Ureter (tissue), 1 donor: Measurements from ENCODE around the gene MYOF. TPM values are rescaled to one million over a fixed set of nuclear protein-coding genes. Genes with fewer than 3 reads are reported as not detected.

ENCODE experiments used
- DNase-seq: peaks from one replicate; pipeline ENCODE4 v3.0.0-alpha.2; 2020; ENCODE audit warnings: low spot score
- total RNA-seq: library from RNA; stranded (reverse); gene quantifications from one replicate; pipeline ENCODE4 v1.2.4, GENCODE V29; 2023
- donor health status: DM: yes; HTN: yes; CAD: no.

MYOF gene, protein sequence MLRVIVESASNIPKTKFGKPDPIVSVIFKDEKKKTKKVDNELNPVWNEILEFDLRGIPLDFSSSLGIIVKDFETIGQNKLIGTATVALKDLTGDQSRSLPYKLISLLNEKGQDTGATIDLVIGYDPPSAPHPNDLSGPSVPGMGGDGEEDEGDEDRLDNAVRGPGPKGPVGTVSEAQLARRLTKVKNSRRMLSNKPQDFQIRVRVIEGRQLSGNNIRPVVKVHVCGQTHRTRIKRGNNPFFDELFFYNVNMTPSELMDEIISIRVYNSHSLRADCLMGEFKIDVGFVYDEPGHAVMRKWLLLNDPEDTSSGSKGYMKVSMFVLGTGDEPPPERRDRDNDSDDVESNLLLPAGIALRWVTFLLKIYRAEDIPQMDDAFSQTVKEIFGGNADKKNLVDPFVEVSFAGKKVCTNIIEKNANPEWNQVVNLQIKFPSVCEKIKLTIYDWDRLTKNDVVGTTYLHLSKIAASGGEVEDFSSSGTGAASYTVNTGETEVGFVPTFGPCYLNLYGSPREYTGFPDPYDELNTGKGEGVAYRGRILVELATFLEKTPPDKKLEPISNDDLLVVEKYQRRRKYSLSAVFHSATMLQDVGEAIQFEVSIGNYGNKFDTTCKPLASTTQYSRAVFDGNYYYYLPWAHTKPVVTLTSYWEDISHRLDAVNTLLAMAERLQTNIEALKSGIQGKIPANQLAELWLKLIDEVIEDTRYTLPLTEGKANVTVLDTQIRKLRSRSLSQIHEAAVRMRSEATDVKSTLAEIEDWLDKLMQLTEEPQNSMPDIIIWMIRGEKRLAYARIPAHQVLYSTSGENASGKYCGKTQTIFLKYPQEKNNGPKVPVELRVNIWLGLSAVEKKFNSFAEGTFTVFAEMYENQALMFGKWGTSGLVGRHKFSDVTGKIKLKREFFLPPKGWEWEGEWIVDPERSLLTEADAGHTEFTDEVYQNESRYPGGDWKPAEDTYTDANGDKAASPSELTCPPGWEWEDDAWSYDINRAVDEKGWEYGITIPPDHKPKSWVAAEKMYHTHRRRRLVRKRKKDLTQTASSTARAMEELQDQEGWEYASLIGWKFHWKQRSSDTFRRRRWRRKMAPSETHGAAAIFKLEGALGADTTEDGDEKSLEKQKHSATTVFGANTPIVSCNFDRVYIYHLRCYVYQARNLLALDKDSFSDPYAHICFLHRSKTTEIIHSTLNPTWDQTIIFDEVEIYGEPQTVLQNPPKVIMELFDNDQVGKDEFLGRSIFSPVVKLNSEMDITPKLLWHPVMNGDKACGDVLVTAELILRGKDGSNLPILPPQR (N-terminal part only)
- 339 TPM for total RNA-seq

DNA sequence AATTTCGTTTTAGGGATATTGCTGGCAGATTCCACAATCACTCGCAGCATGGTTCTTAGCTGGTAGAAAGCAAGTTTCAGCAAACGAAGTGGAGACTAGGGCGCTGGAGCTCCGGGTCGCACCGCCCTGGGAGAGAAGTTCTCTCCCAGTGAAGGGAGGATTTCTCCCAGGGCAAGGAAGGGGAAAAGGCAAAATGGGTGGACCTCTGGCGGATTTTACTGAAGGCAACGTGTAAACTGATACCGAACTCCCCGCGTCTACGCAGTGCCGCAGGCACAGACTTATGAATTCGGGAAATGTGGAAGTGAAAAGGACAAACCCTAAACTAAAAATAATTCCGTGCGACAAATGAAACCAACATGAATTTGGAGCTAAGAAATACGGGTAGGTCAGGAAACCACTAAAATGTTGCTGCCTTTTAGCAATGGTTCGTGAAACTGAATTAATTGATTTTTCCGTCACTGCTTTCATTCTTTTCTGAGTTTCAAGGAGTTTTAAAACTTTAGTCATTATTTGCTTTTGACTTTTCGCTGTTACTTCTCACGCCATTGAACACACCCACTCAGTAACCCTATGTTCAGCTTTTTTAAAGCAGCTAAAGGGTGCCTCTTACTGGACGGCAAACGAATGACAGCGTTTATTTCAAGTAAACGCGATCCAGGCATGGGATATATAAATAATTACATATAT lies at the start of gene MYOF:
Gene MYOF, minus strand, starts transcription at position 190 of the 690 bp plus-strand sequence. Its CDS starts 140 bp downstream, at position 50.
- peak; percentile 73 for DNase-seq

DNA sequence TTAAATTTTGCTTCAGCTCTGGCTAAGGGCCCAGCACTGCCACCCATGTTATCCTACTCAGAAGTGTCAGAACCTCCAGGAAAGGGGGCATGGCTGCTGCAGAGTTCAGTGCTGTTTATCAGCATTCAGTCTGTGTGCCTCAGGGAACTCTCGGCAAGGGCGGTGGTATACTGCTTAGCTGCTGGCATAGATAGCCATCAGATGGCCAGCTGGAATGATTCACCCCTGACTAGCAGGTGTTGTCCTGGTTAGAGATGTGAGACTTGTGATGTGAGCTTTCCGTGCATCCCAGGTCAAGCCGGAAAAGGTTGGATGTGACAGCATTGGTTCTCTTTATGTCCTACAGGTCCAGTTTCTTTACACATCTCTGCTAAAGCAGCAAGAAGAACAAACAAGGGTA lies 36.4 kb upstream of the MYOF start:
- no peak for DNase-seq

DNA sequence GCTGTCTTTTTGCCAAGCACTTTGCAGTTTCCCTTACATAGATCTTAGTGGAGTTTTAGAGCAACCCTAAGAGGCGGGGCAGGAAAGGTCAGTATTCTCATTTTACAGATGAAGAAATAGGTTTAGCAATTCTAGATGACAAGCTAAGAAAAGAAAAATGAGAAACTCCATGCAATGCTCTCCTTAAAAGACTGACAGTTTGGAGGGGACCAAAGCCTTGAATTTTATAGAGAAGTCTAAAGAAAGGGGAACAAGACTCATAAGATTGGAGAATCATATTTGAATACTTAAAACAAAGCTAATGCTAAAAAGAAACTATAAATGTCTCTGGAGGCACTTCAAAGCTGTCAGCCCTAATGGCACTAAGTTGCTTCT lies 33.9 kb upstream of the MYOF start:
- no peak for DNase-seq

DNA sequence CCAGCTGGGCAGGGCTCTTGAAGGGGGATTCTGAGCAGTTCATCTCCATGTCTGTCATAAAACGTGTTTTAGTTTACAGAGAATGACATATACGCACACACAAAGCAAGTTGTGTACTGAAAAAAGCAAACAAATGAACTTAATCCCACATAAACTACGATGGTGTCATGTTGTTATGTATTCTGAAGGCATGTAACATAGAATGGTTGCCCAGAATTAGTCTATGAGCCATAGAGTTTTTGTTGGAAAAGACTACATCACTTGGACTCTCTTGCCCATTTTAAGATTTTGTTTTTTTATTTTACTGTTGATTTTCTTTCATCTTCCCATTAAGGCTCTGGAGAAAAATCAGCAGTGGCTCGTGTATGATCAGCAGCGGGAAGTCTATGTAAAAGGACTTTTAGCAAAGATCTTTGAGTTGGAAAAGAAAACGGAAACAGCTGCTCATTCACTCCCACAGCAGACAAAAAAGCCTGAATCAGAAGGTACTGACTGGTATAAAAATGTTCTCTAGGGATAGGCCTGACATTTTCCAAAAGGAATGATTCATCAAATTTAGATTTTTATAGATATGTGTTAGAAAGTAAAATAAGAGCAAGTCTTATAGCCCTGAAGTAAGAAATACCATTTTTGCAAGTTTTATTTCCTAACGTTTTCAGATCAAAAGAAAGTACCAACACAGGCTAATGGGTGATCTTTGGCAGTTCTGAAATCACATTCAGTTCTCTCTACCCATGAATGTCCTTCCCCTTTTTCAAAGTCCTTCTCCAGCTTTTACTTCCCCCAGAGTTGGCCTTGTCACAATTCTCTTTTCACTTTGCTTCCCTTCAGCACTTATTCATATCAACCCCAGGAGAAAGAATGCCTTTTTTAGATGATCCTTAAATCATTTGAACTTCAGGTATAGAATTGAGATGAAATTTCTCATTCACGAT lies 33.2 kb upstream of the MYOF start:
- DNase-seq, result no peak

DNA sequence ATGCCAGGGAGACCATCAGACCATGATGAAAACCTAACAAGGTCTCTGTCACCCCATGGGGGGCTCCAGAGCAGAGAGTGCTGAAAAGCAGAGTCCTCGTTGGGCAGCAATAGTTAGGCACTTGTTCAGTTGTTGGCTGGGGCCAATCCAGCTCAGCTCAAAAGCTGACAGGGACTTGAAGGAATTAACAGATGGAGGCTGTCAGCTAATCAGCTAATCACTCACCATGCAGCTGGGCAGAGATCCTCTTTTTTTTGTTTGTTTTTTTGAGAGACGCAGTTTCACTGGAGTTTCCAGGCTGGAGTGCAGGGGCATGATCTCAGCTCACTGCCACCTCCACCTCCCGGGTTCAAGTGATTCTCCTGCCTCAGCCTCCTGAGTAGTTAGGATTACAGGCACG lies 32.4 kb upstream of the MYOF start:
- no peak for DNase-seq

DNA sequence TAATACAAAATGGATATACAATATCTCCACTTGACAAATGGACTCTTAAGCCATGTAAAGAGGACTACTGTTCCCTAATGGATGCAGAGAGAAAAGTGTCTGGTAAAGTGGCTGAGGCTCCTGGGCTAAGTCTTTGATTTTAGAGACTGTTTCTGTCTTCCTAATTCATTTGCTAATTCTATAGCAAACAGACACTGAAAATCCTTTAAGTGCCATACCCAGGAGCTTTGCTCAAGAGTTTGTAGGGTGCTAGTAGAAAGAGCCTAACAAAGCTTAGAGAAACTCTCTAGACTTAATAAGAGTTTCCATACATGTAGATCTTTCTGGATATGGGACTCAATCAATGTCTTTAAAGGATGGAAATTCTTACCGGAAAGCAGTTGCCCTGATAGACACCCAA lies 31.0 kb upstream of the MYOF start:
- no peak for DNase-seq

DNA sequence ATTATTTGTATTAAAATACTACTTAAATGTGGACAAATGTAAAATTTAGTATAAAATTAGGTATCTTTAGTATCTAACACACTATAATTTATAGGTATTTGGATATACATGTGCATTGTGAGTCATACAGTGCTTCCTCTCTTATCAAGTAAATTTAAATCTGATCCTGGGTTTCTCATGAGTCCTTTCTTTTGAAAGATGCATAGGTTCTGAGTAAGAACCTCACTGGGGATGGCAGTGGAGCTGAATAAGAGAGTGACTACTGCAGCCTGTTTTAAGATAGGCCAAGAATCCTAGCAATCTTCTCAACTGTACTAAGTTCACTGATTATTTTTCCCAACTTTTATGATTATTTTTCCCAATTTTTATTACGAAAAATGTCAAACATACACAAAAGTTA lies 30.4 kb upstream of the MYOF start:
- DNase-seq, result no peak

DNA sequence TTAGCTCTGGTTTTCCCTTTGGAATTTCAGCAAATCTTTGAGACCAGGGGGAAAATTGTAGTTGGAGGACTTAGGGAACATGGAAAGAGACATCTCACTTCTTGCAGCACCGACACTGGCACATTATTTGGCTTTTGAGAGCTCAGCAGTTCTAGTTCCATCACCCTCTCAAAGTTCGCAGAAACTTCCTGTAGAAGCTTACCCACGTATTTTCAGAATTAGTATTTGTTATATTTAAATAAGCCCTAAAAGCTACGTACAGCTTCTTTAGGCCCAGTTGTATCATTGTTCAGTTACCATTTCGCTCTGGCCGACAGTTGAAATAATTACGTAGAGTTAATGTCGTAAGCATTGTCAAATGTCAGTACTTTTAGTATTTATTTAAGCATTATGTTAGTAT lies 27.7 kb upstream of the MYOF start:
- DNase-seq, result no peak

DNA sequence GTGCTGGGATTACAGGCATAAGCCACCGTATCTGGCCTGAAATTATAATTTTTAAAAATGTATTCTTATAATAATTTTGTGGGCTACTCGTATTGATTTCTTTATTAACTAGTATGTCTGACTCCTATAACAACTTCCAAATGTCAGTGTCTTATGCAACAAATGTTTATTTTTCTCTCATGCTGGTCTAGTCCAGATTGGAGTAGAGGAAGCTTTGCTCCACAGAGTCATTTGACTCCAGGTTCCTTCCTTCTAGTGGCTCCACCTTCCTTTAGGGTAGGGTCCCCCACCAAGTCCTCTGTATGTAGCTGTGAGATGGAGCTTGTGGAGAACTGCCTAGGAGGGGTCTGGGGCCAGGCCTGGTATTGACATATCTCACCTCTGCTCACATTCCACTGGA lies 22.9 kb upstream of the MYOF start:
- no peak for DNase-seq

DNA sequence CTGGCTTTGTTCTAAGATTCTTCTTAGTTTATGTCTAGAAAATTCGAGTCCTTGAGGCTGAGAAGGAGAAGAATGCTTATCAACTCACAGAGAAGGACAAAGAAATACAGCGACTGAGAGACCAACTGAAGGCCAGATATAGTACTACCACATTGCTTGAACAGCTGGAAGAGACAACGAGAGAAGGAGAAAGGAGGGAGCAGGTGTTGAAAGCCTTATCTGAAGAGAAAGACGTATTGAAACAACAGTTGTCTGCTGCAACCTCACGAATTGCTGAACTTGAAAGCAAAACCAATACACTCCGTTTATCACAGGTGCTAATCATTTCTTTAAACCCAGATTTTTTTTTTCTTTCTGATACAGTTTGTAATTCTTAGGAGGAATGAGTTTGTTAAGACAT lies 20.9 kb upstream of the MYOF start:
- no peak for DNase-seq

DNA sequence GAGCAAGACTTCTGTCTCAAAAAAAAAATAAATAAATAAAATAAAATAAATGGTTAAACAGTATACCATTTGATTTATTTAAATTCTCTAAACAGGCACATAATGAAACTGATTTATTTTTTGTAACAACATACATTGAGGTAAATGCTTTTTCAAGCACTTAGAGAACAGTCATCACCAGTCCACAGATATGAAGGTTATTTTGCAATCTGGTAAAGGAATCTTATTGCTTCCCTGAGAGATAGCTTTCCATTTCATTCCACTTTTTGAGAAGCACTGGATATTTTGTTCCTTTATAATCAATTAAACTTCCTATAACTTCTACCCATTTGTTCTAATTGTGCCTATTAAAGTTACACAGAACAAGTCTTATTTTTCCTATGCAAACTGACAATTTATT lies 19.5 kb upstream of the MYOF start:
- no peak for DNase-seq

DNA sequence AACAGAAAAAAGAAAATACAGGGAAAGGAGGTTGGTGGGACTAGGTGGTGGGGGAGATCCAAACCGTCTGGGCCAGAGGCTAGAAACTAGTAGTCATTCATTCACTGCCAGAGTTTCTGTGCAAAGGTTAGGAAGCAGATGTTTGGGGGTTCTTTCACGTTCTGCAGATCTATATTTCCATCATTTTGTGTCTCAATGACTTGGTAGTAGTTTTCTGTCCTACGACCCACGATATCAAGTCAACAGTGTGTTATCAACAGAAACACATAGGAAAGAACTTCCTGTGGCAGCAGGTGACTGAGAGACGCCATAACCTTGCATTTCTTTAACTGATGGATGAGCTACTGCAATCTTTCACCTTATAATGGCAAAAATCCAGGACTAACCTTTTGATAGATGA lies 16.0 kb upstream of the MYOF start:
- DNase-seq, result no peak

DNA sequence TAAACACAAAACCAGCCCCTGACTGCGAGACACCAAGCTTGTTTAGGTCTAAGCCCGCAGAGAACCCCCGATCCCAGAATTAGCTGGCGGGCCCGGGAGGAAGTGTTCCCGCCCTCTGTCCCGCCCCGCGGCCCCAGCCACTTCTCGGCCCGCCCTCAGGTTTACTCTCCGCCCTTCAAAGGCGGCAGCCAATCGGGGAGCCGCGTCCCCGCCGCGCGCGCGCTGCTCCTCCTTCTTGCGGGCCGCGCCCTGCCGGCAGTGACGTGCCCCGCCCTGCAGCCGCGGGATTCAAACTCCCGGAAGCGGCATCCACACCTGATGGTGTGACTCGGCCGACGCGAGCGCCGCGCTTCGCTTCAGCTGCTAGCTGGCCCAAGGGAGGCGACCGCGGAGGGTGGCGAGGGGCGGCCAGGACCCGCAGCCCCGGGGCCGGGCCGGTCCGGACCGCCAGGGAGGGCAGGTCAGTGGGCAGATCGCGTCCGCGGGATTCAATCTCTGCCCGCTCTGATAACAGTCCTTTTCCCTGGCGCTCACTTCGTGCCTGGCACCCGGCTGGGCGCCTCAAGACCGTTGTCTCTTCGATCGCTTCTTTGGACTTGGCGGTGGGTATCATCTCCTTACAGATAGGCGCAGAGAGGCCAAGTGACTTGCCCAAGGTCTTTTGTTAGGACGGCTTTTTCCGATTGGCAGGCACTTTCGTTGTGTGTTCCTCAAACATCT lies 14.3 kb upstream of the MYOF start, which contains the start of gene CEP55:
Gene CEP55, plus strand, starts transcription at position 291 of the 720 bp plus-strand sequence. CDS start 3,440 bp downstream, outside the sequence.
- DNase-seq, result peak; percentile 95

DNA sequence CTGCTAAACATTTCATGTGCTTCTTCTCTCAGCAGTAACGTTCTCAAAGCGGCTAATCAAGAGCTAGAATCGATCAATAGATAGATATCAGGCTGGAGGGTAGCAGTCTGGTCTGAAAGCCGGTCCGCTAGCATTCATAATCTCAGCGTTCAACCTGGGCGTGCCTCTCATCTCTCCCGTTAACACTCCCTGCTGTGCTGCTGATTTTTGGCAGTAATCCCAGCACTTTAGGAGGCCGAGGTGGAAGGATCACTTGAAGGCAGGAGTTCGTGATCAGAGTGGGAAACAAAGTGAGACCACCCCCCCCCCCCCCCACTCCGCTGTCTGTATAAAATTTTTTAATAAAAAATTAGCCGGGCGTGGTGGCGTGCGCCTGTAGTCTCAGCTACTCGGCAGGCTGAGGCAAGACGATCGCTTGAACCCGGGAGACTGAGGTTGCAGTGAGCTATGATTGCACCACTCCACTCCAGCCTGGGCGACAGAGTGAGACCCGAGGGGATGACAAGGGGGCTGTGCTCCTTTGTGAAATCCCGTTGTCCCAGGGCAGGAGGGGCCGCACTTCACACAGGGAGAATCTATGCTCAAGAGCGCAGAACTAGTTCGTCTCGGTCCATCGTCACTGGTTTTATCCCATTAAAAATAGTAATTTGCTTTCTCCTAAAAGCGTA lies 13.7 kb upstream of the MYOF start:
- no peak for DNase-seq

DNA sequence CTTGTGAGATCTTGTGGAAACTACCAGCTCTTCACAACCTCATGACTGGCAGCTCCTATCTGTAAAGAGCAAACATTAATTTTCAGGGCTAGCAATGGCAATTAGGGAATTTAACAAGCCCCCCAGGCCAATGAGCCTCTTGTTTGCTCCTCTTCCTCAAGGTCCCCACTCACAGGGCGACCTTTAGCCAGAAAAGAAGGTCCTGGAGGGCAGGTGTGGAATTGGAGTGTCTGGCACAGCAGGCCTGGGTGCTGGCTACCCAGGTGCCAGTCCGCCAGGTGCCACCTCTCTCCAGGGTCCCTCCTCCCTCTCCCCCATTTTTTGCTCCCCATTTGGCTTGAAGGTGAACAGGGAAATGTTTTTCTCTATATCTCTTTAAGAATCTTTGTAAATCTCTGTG lies 12.4 kb upstream of the MYOF start:
- no peak for DNase-seq

DNA sequence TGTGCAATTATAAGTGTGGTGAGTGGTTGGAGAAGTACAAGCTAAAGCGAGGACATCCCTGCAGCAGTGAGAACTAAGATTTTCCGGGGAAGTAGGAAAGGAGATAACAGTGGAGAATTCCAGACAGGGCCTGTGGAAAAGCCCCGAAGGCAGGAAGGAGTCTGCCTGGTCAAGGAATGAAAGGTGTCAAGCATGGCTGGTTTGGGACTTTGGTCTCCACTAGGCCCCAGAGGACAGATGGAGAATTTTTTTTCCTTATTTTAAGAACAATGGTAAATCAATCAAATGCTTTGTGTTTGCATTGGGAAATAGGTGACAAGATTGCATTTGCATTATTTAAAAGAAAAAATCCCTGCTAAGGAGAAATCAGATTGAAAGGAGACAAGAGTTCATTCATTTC lies 11.0 kb upstream of the MYOF start:
- DNase-seq, result no peak

DNA sequence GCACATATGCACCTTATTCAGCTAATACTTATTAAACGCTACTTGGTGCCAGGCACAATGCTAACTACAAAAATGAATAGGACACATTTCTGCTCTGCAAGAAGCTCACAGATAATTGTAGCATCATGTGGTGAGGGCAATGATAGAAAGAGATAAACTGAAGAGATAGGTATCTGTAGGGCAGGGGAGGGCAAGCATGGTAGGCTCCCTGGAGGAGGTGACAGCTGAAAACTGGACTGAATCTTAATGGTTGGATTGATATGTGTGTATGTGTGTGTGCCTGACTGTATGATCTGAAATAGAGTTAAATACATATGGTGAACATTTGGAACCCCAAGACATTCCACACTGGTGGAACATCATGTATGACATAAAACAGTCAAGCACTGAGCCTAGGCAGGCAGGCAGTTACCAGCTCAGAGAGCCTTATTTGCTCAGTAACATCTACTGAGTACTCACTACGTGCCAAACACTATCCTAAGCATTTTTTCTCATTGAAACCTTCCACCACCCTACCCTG lies 9.5 kb upstream of the MYOF start:
- no peak for DNase-seq

DNA sequence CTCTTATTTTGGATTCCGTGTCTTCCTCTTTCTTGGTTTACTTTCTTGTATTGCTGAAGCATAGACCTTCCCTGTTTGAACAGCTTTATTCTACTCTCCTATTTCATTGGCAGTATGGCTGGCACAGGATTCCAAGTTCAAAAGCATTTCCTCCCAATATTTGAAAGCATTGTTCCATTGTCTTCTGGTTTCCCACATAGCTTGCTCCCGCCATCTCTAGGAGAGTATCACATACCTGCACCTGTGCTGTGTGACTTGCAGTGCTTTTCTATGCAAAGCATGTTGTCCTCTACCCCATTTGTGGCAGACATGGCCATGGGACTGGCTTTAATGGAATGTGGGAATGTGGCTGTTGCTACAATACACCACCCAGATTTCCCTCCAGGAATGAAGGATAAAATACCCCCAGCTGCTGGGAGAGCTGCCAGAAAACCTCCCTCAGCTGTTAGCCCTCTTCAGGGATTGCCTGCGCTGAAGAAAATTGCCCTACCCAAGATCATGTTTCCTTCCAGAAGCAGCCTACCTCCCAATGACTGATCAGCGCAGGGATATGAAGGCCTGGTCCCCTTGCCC lies 6.9 kb upstream of the MYOF start:
- no peak for DNase-seq
